Measurements from ENCODE around the gene DRAXIN.

DRAXIN gene

DNA sequence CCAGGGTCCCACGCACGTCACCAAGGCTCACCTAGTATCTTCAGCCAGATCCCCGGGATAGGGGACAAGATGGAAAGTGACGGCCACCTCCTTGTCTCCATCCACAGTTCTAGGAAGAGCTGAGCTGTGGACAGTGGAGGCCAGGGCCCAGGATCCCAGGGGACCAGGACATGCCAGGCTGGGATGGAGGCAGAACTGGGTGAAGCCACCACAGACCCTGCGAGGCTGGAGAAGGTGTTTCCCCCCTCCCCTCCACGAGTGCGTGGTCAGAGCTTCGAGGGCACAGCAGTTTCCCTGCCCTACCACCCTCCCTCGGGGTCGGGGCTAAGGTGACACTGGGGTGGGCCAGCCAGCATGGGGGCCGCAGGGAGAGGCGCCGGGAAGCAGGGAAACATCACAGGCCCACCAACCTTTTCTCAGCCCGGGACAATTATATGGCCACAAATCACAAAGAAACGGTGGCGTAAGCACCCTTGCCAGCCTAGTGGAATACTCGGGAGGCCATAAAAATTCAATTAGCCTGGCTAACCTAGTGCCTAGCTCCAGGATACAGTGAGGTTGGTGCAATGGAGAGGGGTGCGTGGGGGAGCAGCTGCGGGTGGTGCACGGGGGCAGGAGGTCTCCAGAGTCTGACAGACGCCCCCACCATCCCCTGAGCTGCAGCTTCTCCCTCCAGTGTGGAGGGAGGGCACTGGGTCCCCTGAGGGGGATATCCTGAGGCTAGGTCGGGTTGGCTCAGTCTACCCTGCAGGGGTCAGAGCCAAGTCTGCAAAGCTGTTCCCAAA, 13.4 kb downstream of the DRAXIN start:
- peaks cover 25% of the 10 kb centered on the region for H3K4me1 Mint-ChIP-seq
- H3K9me3 Mint-ChIP-seq, result no peaks in the 10 kb centered on the region
- H3K4me3 Mint-ChIP-seq, result no peak overlapping the region

DNA sequence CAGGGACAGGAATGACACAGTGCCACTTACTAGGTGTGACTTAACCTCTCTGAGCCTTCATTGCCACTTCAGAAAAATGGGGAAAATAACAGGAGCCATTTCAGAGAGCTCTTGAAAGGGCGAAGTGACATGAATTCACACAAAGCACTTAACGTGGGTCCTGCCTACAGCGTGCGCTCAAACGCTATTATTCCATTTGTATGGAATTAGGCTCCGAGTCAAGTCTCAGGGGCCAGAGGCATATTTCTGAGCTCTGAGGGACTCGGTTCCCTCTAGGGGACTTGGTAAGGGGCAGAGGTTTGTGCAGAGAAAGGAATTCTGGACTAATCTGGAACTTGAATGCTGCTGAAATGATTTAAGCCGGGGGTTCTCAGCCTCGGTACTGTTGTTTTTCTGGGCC, 14.1 kb downstream of the DRAXIN start:
- peaks cover 36% of the 10 kb centered on the region for H3K27me3 Mint-ChIP-seq (ENCODE audit: low read depth)
- H3K36me3 Mint-ChIP-seq (ENCODE audit: low read depth), result no peaks in the 10 kb centered on the region
- peak overlapping the region in 1 of 3 experiments; percentile 38 for H3K27ac Mint-ChIP-seq
- TF ChIP-seq, protein P1, sequence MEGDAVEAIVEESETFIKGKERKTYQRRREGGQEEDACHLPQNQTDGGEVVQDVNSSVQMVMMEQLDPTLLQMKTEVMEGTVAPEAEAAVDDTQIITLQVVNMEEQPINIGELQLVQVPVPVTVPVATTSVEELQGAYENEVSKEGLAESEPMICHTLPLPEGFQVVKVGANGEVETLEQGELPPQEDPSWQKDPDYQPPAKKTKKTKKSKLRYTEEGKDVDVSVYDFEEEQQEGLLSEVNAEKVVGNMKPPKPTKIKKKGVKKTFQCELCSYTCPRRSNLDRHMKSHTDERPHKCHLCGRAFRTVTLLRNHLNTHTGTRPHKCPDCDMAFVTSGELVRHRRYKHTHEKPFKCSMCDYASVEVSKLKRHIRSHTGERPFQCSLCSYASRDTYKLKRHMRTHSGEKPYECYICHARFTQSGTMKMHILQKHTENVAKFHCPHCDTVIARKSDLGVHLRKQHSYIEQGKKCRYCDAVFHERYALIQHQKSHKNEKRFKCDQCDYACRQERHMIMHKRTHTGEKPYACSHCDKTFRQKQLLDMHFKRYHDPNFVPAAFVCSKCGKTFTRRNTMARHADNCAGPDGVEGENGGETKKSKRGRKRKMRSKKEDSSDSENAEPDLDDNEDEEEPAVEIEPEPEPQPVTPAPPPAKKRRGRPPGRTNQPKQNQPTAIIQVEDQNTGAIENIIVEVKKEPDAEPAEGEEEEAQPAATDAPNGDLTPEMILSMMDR (IDR thresholded peaks at IDR 0.05; ENCODE audit: unreplicated experiment in 3 of 3), result no peak
- no peak overlapping the region for H3K4me3 Mint-ChIP-seq
- H3K9me3 Mint-ChIP-seq, result no peaks in the 10 kb centered on the region
- H3K4me1 Mint-ChIP-seq, result peaks cover 25% of the 10 kb centered on the region

More for the DNA sequence above, 13.4 kb downstream of the DRAXIN start:
- Mint-ChIP-seq H3K36me3 (ENCODE audit: low read depth) (no peaks in the 10 kb centered on the region), H3K27ac (no peak overlapping the region), H3K27me3 (ENCODE audit: low read depth) (peaks cover 36% of the 10 kb centered on the region)
- TF ChIP-seq, protein P1 (IDR thresholded peaks at IDR 0.05; ENCODE audit: unreplicated experiment in 3 of 3), result no peak

DNA sequence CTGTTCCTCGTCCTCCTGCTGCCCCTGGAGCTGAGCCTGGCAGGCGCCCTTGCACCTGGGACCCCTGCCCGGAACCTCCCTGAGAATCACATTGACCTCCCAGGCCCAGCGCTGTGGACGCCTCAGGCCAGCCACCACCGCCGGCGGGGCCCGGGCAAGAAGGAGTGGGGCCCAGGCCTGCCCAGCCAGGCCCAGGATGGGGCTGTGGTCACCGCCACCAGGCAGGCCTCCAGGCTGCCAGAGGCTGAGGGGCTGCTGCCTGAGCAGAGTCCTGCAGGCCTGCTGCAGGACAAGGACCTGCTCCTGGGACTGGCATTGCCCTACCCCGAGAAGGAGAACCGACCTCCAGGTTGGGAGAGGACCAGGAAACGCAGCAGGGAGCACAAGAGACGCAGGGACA, 14.8 kb downstream of the DRAXIN start:
- H3K27me3 Mint-ChIP-seq (ENCODE audit: low read depth), result peaks cover 29% of the 10 kb centered on the region
- peaks cover 18% of the 10 kb centered on the region for H3K4me1 Mint-ChIP-seq
- no peak overlapping the region for H3K27ac Mint-ChIP-seq
- no peaks in the 10 kb centered on the region for H3K36me3 Mint-ChIP-seq (ENCODE audit: low read depth)
- no peaks in the 10 kb centered on the region for H3K9me3 Mint-ChIP-seq
- TF ChIP-seq, protein P1 (IDR thresholded peaks at IDR 0.05; ENCODE audit: unreplicated experiment in 3 of 3), result no peak
- H3K4me3 Mint-ChIP-seq, result no peak overlapping the region

DNA sequence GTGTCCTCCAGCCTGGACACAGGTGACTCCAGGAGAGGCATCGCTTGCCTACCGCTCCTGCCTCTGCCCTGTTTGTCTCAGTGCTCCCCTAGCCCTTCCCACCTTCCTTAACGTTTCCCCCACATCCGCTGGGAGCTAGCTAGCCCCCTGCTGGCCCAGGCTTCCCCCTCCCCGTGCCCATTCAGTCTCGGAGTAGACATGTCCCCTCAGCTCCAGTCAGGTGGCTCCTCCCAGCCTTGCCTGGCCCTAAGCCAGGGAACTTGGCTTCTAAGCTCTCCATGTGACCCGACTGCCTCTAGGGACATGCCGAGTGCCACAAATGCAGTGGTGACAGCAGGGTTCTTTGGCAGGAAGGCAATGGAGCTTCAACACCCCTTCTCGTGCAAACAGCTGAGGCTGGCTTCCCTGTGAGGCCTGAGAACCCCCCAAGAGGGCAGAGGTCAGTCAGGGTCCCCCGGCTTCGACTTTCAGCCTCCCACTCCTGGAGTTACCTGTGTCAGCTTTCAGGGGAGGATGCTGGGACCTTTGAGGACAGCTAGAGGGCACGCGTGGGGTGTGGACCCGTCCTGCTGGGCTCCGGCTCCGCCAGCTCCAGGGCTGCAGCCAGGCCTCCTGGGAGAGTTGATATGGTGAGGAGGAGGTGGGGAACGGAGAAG, 16.2 kb downstream of the DRAXIN start:
- Mint-ChIP-seq H3K27me3 (ENCODE audit: low read depth) (peaks cover 27% of the 10 kb centered on the region), H3K9me3 (no peaks in the 10 kb centered on the region), H3K4me1 (peaks cover 16% of the 10 kb centered on the region), H3K4me3 (no peak overlapping the region), H3K27ac (no peak overlapping the region), H3K36me3 (ENCODE audit: low read depth) (no peaks in the 10 kb centered on the region)
- TF ChIP-seq, protein P1 (IDR thresholded peaks at IDR 0.05; ENCODE audit: unreplicated experiment in 3 of 3), result no peak

DNA sequence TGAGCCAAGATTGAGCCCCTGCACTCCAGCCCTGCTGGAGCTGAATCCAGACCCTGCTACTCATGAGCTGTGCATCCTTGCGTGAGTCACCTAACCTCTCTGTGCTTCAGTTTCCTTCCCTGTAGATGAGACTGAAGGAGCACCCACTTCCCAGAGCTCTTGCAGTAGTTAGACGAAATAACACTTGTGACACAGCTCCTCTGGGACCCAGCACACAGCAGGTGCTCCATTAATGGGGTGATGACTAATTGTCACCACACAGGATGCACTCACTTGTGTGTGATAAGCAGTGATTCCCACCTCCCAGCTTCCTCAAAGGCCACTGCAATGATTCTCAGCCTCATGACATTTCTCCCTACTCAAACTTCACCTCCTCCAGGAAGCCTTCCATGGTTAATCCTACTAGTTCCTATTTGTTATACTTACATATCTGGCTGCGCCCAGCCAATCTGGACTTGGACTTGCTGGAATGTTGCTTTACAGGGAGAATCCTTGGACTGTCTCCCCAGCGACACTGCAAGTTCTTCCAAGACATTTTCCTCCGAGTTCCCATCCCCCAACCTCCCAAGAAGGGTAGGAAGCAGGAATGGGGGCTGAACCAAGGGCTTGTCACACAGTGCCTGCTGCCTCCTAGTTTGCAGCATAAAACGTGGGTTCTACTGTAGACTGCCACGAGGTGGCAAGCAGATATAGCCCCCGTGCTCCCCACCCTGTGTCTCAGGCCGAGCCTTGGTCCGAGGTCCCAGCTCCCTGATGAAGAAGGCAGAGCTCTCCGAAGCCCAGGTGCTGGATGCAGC, 17.2 kb downstream of the DRAXIN start:
- peaks cover 16% of the 10 kb centered on the region for H3K4me1 Mint-ChIP-seq
- H3K9me3 Mint-ChIP-seq, result no peaks in the 10 kb centered on the region
- no peak overlapping the region for H3K27ac Mint-ChIP-seq
- TF ChIP-seq, protein P1 (IDR thresholded peaks at IDR 0.05; ENCODE audit: unreplicated experiment in 3 of 3), result no peak
- H3K27me3 Mint-ChIP-seq (ENCODE audit: low read depth), result peaks cover 22% of the 10 kb centered on the region
- no peak overlapping the region for H3K4me3 Mint-ChIP-seq
- no peaks in the 10 kb centered on the region for H3K36me3 Mint-ChIP-seq (ENCODE audit: low read depth)
